ENCODE data around the gene UBE4B.

DNA sequence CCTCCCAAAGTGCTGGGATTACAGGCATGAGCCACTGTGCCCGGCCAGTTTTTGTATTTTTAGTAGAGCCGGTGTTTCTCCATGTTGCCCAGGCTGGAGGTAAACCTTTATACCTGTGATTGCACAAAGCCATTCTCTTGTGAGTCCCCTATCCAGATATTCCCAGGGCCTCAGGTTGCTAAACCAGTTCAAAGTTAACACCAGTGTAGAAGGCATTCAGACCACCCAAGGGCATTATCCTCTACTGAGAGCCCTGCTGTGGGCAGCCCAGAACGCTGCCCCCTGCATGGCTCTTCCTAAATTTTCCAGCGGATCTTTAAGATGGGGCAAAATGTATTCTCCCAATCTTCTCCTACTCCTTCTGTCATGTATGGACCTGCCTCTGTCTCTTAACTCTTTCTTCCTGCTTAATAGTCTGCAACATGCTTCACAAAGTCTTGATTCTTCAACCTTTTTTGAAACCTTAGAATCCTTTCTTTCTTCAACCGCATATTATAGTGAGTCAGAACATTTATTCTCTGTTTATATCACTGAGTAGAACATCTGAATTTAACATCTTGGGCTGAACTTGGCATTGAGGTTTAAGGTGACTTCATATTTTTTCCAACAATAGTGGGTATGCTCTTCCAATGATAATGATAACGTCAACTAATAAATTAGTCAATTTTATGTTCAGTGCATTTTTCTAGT is 36.0 kb downstream of the UBE4B start:
- no peak for TF ChIP-seq CTCF (IDR thresholded peaks at IDR 0.05)
- TF ChIP-seq POLR2A (IDR thresholded peaks at IDR 0.05): no peak
